GM19372 (cell line): ENCODE results near the gene LNPEP.

Experiments
- ATAC-seq: cut with Tn5 transposase; IDR thresholded peaks from one replicate; pipeline ENCODE4 v1.9.1; 2021; ENCODE audit warnings: mild to moderate bottlenecking, low read depth, moderate library complexity; ENCODE audit not compliant: unreplicated experiment

Gene LNPEP

GRCh38 chr5:96994493-96994892 lies 58.6 kb downstream of the LNPEP start:
- no peak for ATAC-seq

GRCh38 chr5:96995419-96995818 lies 59.5 kb downstream of the LNPEP start:
- ATAC-seq = no peak

GRCh38 chr5:96997265-96997859 lies 61.5 kb downstream of the LNPEP start:
- ATAC-seq = no peak

- ATAC-seq = no peak
Measured at GRCh38 chr5:96999856-97000255, 64.0 kb downstream of the LNPEP start.

- ATAC-seq = no peak
Measured at GRCh38 chr5:97000391-97000790, 64.5 kb downstream of the LNPEP start.

GRCh38 chr5:97002983-97003382 lies 67.1 kb downstream of the LNPEP start:
- ATAC-seq = no peak

- ATAC-seq = no peak
Measured at GRCh38 chr5:97004423-97005060, 68.7 kb downstream of the LNPEP start.

- no peak for ATAC-seq
Measured at GRCh38 chr5:97006454-97007060, 70.7 kb downstream of the LNPEP start.

- peak; percentile 60 for ATAC-seq
Measured at GRCh38 chr5:97009212-97009898, 73.5 kb downstream of the LNPEP start.

- ATAC-seq = no peak
Measured at GRCh38 chr5:97009921-97010320, 74.0 kb downstream of the LNPEP start.

GRCh38 chr5:97010606-97011005 lies 74.7 kb downstream of the LNPEP start:
- no peak for ATAC-seq

- ATAC-seq = no peak
Measured at GRCh38 chr5:97011567-97011966, 75.7 kb downstream of the LNPEP start.

- ATAC-seq = no peak
Measured at GRCh38 chr5:97019435-97020117, 83.7 kb downstream of the LNPEP start.

- ATAC-seq = no peak
Measured at GRCh38 chr5:97021416-97021815, 85.5 kb downstream of the LNPEP start.

- no peak for ATAC-seq
Measured at GRCh38 chr5:97022898-97023297, 87.0 kb downstream of the LNPEP start.

GRCh38 chr5:97026721-97027120 lies 90.8 kb downstream of the LNPEP start:
- no peak for ATAC-seq

GRCh38 chr5:97037819-97038218 lies 101.9 kb downstream of the LNPEP start:
- no peak for ATAC-seq

GRCh38 chr5:97041239-97041638 lies 105.4 kb downstream of the LNPEP start:
- no peak for ATAC-seq

GRCh38 chr5:97042996-97043395 lies 107.1 kb downstream of the LNPEP start:
- ATAC-seq = no peak

- no peak for ATAC-seq
Measured at GRCh38 chr5:97043511-97043910, 107.6 kb downstream of the LNPEP start.

- ATAC-seq = no peak
Measured at GRCh38 chr5:97044052-97044451, 108.2 kb downstream of the LNPEP start.
